Measurements from ENCODE around the gene CD58.

CD58 gene

GRCh38 chr1:116508085-116508983 is 62.5 kb downstream of the CD58 start:
- no peak for DNase-seq

GRCh38 chr1:116507631-116508030 is 63.2 kb downstream of the CD58 start:
- no peak for DNase-seq

DNA sequence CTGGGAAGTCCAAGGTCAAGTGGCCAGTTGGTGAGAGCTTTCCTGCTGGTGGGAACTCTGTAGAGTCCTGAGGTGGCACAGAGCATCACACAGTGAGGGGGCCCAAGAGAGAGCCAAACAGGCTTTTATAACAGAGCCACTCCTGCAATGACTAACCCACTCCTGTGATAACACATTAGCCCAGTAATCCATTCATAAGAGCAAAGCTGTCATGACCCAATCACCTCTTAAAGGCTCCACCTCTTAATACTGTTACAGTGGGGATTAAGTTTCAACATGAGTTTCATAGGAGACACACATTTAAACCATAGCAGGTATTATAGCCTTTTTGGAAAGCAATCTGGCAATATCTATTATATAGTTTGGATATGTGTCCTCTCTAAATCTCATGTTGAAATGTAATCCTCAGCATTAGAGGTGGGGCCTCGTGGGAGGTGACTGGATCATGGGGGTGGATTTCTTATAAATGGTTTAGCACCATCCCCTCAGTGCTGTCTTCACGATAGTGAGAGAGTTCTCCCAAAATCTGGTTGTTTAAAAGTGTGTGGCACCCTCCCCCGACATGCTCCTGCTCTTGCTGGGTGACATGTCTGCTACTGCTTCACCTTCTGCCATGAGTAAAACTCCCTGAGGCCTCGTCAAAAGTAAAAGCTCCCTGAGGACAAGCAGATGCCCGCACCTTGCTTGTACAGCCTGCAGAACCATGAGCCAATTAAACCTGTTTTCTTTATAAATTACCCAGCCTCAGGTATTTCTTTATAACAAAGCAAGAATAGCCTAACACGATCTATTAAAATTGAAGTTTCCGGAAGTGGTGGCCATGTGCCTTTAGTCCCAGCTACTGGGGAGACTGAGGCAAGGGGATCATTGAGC is 64.5 kb downstream of the CD58 start:
- DNase-seq, result peak; percentile 47

GRCh38 chr1:116504308-116505156 is 66.3 kb downstream of the CD58 start:
- DNase-seq, result no peak

- DNase-seq, result no peak
These were observed 67.1 kb downstream of the CD58 start for GRCh38 chr1:116503546-116504307.

DNA sequence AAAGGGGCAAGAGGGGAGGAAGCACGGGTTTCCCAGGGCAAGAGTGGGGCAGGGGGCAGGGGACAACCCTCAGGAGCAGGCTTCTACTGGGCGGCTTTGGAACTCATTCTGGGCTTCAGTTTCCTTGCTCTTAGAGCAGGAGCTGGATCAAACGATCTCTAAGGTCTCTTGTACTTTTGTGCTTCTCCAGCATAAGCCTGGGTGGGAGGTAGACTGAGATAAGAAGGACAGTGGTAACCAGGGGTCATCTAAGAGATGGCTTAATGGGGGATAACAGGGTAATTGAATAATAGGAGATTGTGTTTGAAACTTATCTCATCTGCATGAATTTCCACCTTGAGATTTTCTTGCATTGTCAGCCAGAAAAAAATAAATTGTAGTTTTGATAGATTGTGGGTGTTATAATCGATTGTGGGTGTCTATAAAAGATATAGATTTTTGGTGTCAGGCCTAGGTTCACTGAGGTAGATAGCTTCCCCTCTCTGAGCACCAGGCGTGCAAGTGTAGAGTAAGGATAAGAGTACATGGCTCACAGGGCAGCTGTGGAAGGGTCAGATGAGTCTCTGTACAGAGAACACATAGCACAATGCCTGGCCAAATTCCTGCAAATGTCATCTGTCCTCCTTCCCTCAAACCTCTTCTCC is 68.0 kb downstream of the CD58 start:
- DNase-seq, result no peak

- no peak for DNase-seq
These were observed 69.0 kb downstream of the CD58 start for GRCh38 chr1:116501870-116502244.

DNA sequence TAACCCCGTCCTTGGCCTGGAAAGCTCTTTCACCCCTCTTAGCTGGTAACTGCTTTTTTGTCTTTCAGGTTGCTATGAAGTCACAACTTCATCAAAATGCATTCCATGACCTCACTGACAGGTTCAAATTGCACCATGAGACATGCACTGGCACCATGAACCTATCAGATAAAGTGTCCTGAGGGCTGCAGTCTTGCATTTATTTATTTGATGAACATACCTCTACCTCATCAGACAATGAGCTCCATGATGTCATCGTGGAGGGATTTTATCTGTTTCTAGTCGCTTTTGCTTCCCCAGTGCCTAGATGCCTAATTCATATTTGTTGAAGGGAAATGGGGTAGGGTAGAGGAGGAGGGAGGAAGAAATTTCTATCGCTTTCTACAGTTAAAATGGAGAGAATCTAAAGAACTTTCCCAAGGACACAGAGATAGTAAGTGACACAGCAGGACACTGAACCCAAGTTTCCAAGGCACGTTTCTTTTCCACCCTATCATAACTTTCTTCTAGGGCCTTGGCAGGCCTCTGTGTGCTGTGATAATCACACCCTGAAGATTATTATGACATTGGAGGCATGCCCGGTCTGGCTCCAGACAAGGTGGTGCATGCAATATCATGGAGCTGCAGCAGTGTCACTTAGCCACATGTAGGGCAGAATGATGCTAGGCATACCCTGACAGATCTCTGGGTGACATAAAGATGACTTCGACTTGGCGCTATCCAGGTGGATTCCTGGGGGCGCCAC is 69.5 kb downstream of the CD58 start:
- no peak for DNase-seq

- peak; percentile 27 for DNase-seq
These were observed 71.8 kb downstream of the CD58 start for GRCh38 chr1:116498789-116499628.

DNA sequence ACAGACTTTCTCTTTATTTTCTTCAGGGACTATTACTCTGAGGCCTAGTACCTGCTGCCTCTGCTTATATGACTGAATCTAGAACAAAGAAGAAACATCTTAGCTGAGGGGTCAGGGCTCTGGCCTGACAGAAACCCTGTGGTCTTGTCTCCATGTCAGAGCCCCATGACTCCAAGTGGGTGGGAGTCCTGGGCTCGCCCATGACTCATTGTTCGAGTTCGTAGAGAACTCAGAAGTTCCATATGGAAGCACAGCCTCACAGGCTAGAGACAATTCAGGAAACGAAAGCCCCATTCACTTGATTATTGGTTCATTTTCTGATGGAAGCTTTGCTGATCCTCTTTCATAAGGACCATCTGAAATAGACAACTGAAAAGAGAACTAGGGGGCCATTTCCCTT is 73.2 kb downstream of the CD58 start:
- DNase-seq, result no peak

DNA sequence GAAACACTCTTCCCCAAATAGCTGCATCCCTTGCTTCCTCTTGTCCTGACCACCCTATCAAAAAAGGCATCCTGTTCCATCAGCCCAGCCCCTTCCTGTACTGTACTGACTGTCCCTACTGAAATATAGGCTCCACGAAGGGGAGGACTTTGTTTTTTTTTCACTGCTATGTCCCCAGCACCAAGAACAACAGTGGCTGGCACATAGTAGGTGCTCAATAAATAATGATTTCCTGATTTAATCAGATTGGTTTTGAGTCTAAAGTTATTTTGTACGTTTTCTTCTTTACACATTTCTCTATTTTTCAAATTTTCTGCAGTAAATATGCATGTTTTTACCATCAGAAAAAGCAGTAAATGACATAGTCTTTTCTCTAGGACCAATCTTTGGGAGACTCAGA is 73.9 kb downstream of the CD58 start:
- DNase-seq, result no peak

DNA sequence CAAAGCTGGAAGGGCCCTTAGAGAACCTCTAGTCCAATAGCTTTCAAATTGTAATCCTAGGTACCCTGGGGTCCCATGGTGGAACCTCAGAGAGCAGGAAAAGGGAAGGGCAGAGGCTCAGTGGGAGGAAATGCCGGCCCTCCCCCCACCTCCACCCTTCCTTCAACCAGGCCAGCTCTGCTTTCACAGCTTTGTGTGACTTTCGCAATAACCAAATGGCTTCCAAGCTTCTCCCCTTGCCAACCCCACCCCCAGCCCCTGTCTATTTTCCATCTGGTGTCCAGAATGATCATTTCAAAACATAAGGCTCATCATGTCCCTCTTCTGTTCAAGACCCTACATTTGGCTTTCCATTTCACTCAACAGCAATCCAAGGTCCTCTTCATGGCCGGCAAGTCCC is 74.4 kb downstream of the CD58 start:
- no peak for DNase-seq

DNA sequence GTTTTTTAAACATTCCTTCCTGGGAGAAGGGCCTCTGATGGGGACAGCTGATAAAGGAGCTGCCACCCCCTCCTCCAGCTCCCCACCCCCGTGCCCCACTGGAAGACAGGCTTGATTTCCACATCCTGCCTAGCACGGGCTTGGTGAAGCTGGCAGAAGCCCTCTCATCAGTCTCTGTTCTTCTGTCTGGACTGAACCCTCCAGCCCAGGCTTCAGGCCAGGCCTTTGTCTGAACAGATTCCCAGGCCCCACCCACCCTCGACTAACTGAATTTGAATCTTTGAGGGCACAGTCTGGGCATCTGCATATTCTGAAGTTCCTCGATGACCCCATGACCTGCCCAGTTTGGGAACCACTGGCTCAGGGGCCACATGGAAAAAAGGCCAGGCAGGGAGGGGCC is 75.3 kb downstream of the CD58 start:
- no peak for DNase-seq

GRCh38 chr1:116494745-116495144 is 76.1 kb downstream of the CD58 start:
- DNase-seq, result no peak

- no peak for DNase-seq
These were observed 76.5 kb downstream of the CD58 start for GRCh38 chr1:116494353-116494692.

GRCh38 chr1:116493484-116494352 is 77.1 kb downstream of the CD58 start:
- no peak for DNase-seq

DNA sequence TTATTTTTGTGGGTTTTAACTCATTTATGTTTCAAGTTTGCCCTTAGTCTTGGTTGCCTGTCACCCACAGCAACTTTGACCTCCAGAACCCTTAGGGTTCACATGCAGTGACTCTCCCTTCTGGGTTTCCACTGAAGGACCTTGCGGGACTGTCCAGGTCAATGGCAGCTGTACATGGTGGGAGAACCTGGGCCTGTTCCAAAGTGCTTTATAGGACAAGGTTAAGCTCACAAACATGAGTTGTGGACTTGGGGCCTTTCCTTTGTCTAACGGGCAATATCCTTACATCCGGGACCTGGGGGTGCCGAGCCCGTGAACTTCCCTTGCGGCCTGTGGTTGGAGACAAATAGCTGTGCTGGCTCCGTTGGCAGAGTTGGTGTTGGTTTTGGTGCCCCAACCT is 77.8 kb downstream of the CD58 start:
- DNase-seq, result no peak

DNA sequence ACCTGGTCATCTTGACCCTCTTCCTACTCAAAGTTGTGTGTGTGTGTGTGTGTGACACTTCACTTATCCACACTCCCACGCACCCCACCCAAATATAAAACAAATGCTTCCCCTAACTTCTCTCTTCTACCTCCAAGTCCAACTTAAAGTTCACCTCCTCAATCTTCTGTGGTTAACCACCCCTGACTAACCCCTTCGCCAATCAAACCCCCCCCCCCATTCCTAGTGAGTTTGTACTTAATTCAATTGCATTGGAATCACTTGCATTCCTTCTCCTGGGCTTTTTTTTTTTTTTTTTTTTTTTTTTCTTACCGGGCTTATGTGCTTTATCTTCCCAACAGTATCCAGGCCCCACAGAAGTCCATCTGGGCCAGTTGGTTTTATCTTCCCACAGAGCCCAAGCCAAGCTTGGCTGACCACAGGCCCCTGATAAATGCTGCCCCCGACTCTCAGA is 78.4 kb downstream of the CD58 start:
- no peak for DNase-seq

All from NCI-H226 (cell line).